DOHH2 (cell line): ENCODE data around the gene GALE.
A peak's percentile ranks its signal among the peaks of the same experiment; 100 is the strongest.
"Not testable (repeated sequence)": the region's sequence is repeated elsewhere in the genome, so short reads cannot be mapped to it uniquely, and the experiment has no call there.

ENCODE experiments used
- H3F3A ChIP-seq: fragments of 200-600 bp; sonication (generic), shearing (Covaris generic); 2 replicates; pipeline ENCODE4 v1.6.0; 2016; ENCODE audit warnings: antibody characterized with exemption, mild to moderate bottlenecking; ENCODE audit not compliant: control insufficient read depth, insufficient read depth
- H3K27ac ChIP-seq: fragments of 200-600 bp; sonication (generic); 2 replicates; pipeline ENCODE4 v1.5.1; 2014; ENCODE audit warnings: low read depth, mild to moderate bottlenecking, low read length, moderate library complexity
- H3K27me3 ChIP-seq: fragments of 200-600 bp; sonication (generic); 2 replicates; pipeline ENCODE4 v1.6.1; 2014; ENCODE audit warnings: mild to moderate bottlenecking, low read length, mixed read lengths; ENCODE audit not compliant: control insufficient read depth
- H3K36me3 ChIP-seq: fragments of 200-600 bp; sonication (generic); 2 replicates; pipeline ENCODE4 v1.6.1; 2014; ENCODE audit warnings: mild to moderate bottlenecking, low read length, moderate library complexity, mixed read lengths; ENCODE audit not compliant: control insufficient read depth
- H3K4me1 ChIP-seq: fragments of 200-600 bp; sonication (generic); 2 replicates; pipeline ENCODE4 v1.6.1; 2014; ENCODE audit warnings: mild to moderate bottlenecking, low read length, mixed read lengths; ENCODE audit not compliant: control insufficient read depth
- H3K4me2 ChIP-seq: fragments of 200-600 bp; sonication (generic); 2 replicates; pipeline ENCODE4 v1.6.0; 2014; ENCODE audit warnings: mild to moderate bottlenecking, low read length, moderate library complexity
- H3K4me3 ChIP-seq: fragments of 200-600 bp; sonication (generic); 2 replicates; pipeline ENCODE4 v1.5.1; 2014; ENCODE audit warnings: mild to moderate bottlenecking, low read length, mixed read lengths
- H3K79me2 ChIP-seq: fragments of 200-600 bp; sonication (generic); 2 replicates; pipeline ENCODE4 v1.6.1; 2014; ENCODE audit warnings: mild to moderate bottlenecking, low read length, mixed read lengths; ENCODE audit not compliant: control insufficient read depth
- H3K9me2 ChIP-seq: fragments of 200-600 bp; sonication (generic); replicated peaks from 2 replicates; pipeline ENCODE4 v1.6.1; 2014; ENCODE audit warnings: mild to moderate bottlenecking, low read length, mixed read lengths; ENCODE audit not compliant: control insufficient read depth
- H3K9me3 ChIP-seq: fragments of 200-600 bp; sonication (generic); 2 replicates; pipeline ENCODE4 v1.6.1; 2014; ENCODE audit warnings: antibody characterized with exemption, low read length, mixed read lengths; ENCODE audit not compliant: control insufficient read depth, insufficient read depth
- H4K20me1 ChIP-seq: fragments of 200-600 bp; sonication (generic); 2 replicates; pipeline ENCODE4 v1.6.0; 2014; ENCODE audit warnings: low read depth, mild to moderate bottlenecking, antibody characterized with exemption, low read length, moderate library complexity; ENCODE audit not compliant: control insufficient read depth, insufficient read depth
- CTCF ChIP-seq: fragments of 200-600 bp; sonication (generic); IDR thresholded peaks from one replicate; pipeline ENCODE4 v1.5.1; 2014; ENCODE audit warnings: antibody characterized with exemption, mild to moderate bottlenecking, low read depth, low read length; ENCODE audit not compliant: poor library complexity, severe bottlenecking
- EZH2phosphoT487 ChIP-seq: fragments of 200-600 bp; sonication (generic); IDR thresholded peaks from 2 replicates; pipeline ENCODE4 v1.6.1; 2017; ENCODE audit warnings: borderline replicate concordance, mild to moderate bottlenecking, antibody characterized with exemption, low read length, moderate library complexity, mixed read lengths

Gene GALE

GRCh38 chr1:23784846-23785245 lies 15.7 kb downstream of the GALE start:
- peaks cover 15% of the 10 kb centered on the region for H3F3A ChIP-seq
- H3K9me3 ChIP-seq: no peaks in the 10 kb centered on the region
- H3K36me3 ChIP-seq: peaks cover 68% of the 10 kb centered on the region
- H3K4me3 ChIP-seq: no peak overlapping the region
- H3K4me1 ChIP-seq: peaks cover 4% of the 10 kb centered on the region
- no peak for TF ChIP-seq EZH2phosphoT487
- no peak for TF ChIP-seq CTCF
- no peak overlapping the region for H3K27ac ChIP-seq
- H3K27me3 ChIP-seq: no peaks in the 10 kb centered on the region
- peaks cover 40% of the 10 kb centered on the region for H3K79me2 ChIP-seq
- H4K20me1 ChIP-seq: 0 out of 2 replicates have a peak, but pooled peaks cover 5% of the 10 kb centered on the region
- no peaks in the 10 kb centered on the region for H3K9me2 ChIP-seq
- no peak overlapping the region for H3K4me2 ChIP-seq

- not testable (repeated sequence) for H3K9me3 ChIP-seq, H3K27ac ChIP-seq, H4K20me1 ChIP-seq, H3K9me2 ChIP-seq, H3F3A ChIP-seq, H3K4me3 ChIP-seq, H3K4me2 ChIP-seq, H3K27me3 ChIP-seq
- Histone ChIP-seq H3K79me2 (peaks cover 57% of the 10 kb centered on the region), H3K36me3 (peaks cover 80% of the 10 kb centered on the region), H3K4me1 (peaks cover 15% of the 10 kb centered on the region)
Measured at GRCh38 chr1:23783141-23783540, 17.4 kb downstream of the GALE start.

- Histone ChIP-seq H3K79me2 (peaks cover 81% of the 10 kb centered on the region), H3K4me3 (peak overlapping the region; percentile 99; the same call in 1 of the 2 replicates), H3K9me3 (no peaks in the 10 kb centered on the region), H3K27me3 (no peaks in the 10 kb centered on the region), H3K9me2 (no peaks in the 10 kb centered on the region), H3K27ac (no peak overlapping the region), H3K4me1 (peaks cover 32% of the 10 kb centered on the region), H3K4me2 (peak overlapping the region; percentile 78), H4K20me1 (peaks cover 6% of the 10 kb centered on the region; the same call in 1 of the 2 replicates), H3F3A (peaks cover 2% of the 10 kb centered on the region; the same call in 1 of the 2 replicates), H3K36me3 (peaks cover 50% of the 10 kb centered on the region)
- no peak for TF ChIP-seq CTCF
- TF ChIP-seq EZH2phosphoT487: no peak
Measured at GRCh38 chr1:23779826-23780371, 20.7 kb downstream of the GALE start.

GRCh38 chr1:23777979-23778814 lies 22.4 kb downstream of the GALE start, which contains the start of gene PITHD1:
PITHD1 (plus strand) TSS chr1:23778418; CDS start chr1:23778516, 98 bp downstream.
- Histone ChIP-seq H3K36me3 (peaks cover 38% of the 10 kb centered on the region), H3K9me3 (no peaks in the 10 kb centered on the region), H3K4me1 (peaks cover 32% of the 10 kb centered on the region), H3F3A (0 out of 2 replicates have a peak, but pooled peaks cover 3% of the 10 kb centered on the region), H3K79me2 (peaks cover 86% of the 10 kb centered on the region), H3K27ac (peak within 1 kb of the TSS; percentile 37), H3K9me2 (no peaks in the 10 kb centered on the region), H3K4me2 (peak within 1 kb of the TSS; percentile 78), H4K20me1 (peaks cover 6% of the 10 kb centered on the region; the same call in 1 of the 2 replicates), H3K4me3 (peak within 1 kb of the TSS; percentile 99), H3K27me3 (no peaks in the 10 kb centered on the region)
- TF ChIP-seq CTCF (no peak), EZH2phosphoT487 (no peak)
